Astrocyte (in vitro differentiated cells and primary cell): ENCODE results near the gene CACNA1C. TPM values are rescaled to one million over a fixed set of nuclear protein-coding genes. Genes with fewer than 3 reads are reported as not detected.

ENCODE experiments used
- DNase-seq: peaks from one replicate; pipeline ENCODE4 v3.0.0-alpha.2; 2010; ENCODE audit warnings: low read depth
- FAIRE-seq: peaks from 2 replicates; lab custom pipeline; 2011; peaks lifted over from hg19 to GRCh38; lab: Jason Lieb, UNC
- H2AFZ ChIP-seq: 2 replicates; pipeline ENCODE4 v1.6.0; 2012; ENCODE audit warnings: low read depth, low read length, inconsistent platforms
- H3K27ac ChIP-seq: 2 replicates; pipeline ENCODE4 v1.5.1; 2011; ENCODE audit warnings: low read depth, low read length, inconsistent platforms
- H3K27me3 ChIP-seq: 2 replicates; pipeline ENCODE4 v1.6.0; 2011; ENCODE audit warnings: low read length, inconsistent platforms; ENCODE audit not compliant: insufficient read depth
- H3K36me3 ChIP-seq: 2 replicates; pipeline ENCODE4 v1.5.1; 2011; ENCODE audit warnings: low read length, inconsistent platforms; ENCODE audit not compliant: insufficient read depth
- H3K4me1 ChIP-seq: 2 replicates; pipeline ENCODE4 v1.5.1; 2011; ENCODE audit warnings: low read length, inconsistent platforms; ENCODE audit not compliant: insufficient read depth
- H3K4me2 ChIP-seq: 2 replicates; pipeline ENCODE4 v1.6.0; 2012; ENCODE audit warnings: low read length, inconsistent platforms
- H3K4me3 ChIP-seq: 2 replicates; pipeline ENCODE4 v1.5.1; 2011; ENCODE audit warnings: low read depth, mild to moderate bottlenecking, low read length, inconsistent platforms; ENCODE audit not compliant: insufficient read depth
- H3K79me2 ChIP-seq: 2 replicates; pipeline ENCODE4 v1.6.0; 2012; ENCODE audit warnings: mild to moderate bottlenecking, low read length, inconsistent platforms; ENCODE audit not compliant: insufficient read depth
- H3K9ac ChIP-seq: 2 replicates; pipeline ENCODE4 v1.6.0; 2012; ENCODE audit warnings: mild to moderate bottlenecking, low read length, inconsistent platforms
- H3K9me3 ChIP-seq: 2 replicates; pipeline ENCODE4 v1.5.1; 2012; ENCODE audit warnings: low read depth, mild to moderate bottlenecking, low read length, inconsistent platforms; ENCODE audit not compliant: insufficient read depth
- H4K20me1 ChIP-seq: 2 replicates; pipeline ENCODE4 v1.6.0; 2012; ENCODE audit warnings: low read length, inconsistent platforms; ENCODE audit not compliant: insufficient read depth
- H3K27ac Mint-ChIP-seq: one replicate; pipeline ENCODE4 v1.8.0; 2021; ENCODE audit warnings: mild to moderate bottlenecking, mixed read lengths; ENCODE audit not compliant: unreplicated experiment
- H3K27me3 Mint-ChIP-seq: one replicate; pipeline ENCODE4 v1.8.0; 2021; ENCODE audit warnings: low read depth, mixed read lengths; ENCODE audit not compliant: unreplicated experiment
- H3K36me3 Mint-ChIP-seq: one replicate; pipeline ENCODE4 v1.8.0; 2021; ENCODE audit warnings: low read depth, mixed read lengths; ENCODE audit not compliant: unreplicated experiment
- H3K4me1 Mint-ChIP-seq: one replicate; pipeline ENCODE4 v1.8.0; 2021; ENCODE audit warnings: low read depth, mixed read lengths; ENCODE audit not compliant: unreplicated experiment
- H3K4me3 Mint-ChIP-seq: one replicate; pipeline ENCODE4 v1.8.0; 2021; ENCODE audit warnings: mild to moderate bottlenecking, moderate library complexity, mixed read lengths; ENCODE audit not compliant: unreplicated experiment
- H3K9me3 Mint-ChIP-seq: one replicate; pipeline ENCODE4 v1.8.0; 2021; ENCODE audit warnings: mild to moderate bottlenecking, mixed read lengths; ENCODE audit not compliant: unreplicated experiment
- EZH2 ChIP-seq: IDR thresholded peaks from 2 replicates; pipeline ENCODE4 v1.6.1; 2012; ENCODE audit warnings: mild to moderate bottlenecking, low read length, inconsistent platforms; ENCODE audit not compliant: insufficient read depth
- total RNA-seq: library from RNA; stranded (reverse); gene quantifications from 2 replicates; pipeline ENCODE4 v1.2.1, GENCODE V29; 2021
- TF ChIP-seq, protein P1 (sequence below): IDR thresholded peaks from 2 replicates; pipeline ENCODE4 v1.5.1; 2011; ENCODE audit warnings: low read depth, mild to moderate bottlenecking, inconsistent platforms, low read length, moderate library complexity; ENCODE audit not compliant: insufficient read depth

The CACNA1C gene
- total RNA-seq, 1 donor from 2014 or later: 2.1 TPM

DNA sequence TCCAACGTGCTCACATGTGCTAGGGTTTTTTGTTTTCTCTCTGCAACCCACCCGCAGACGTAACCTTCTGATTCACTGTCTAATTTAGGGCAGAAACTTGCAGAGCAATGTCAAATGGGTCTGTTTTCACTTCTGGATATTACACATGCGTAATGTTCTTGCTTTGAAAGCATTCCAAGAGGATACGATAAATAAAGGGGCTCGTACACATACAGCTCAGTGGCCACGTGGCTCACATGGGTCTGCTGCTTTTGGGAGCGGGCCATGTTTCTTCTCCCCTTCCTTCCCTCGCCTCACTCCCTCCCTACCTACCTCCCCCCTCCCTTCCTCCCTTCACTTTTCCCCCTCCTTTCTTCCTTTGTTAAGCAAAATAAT lies 23.4 kb downstream of the CACNA1C start:
- no peak for FAIRE-seq
- H3K27ac Mint-ChIP-seq: no peak overlapping the region

DNA sequence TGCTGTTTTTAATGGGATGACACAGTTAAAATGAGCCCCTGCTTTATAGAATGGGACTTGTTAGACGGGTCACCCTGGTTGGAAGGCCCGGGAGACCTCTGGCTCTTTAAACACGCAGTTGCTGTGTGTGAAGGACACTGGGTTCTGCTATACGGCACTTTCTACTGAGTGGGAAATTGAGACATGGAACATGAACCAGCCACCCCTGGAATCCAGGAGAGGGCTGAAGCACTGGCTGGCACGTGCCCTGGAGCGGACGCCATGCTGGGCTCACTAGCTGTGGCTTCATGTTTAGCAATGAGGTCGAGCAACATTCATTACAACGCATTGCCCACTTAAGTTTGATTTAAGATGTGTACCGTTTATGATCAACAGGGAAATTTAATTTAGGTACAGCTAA lies 23.9 kb downstream of the CACNA1C start:
- peaks cover 2% of the 10 kb centered on the region for H3K27me3 ChIP-seq
- H3K36me3 ChIP-seq: no peaks in the 10 kb centered on the region
- no peak overlapping the region for H3K4me3 ChIP-seq
- H3K4me2 ChIP-seq: no peak overlapping the region
- H2AFZ ChIP-seq: no peak overlapping the region
- H3K9ac ChIP-seq: no peak overlapping the region
- Mint-ChIP-seq H3K4me1 (peaks cover under 1% of the 10 kb centered on the region), H3K9me3 (peaks cover 17% of the 10 kb centered on the region), H3K4me3 (no peak overlapping the region), H3K27me3 (no peaks in the 10 kb centered on the region), H3K27ac (no peak overlapping the region), H3K36me3 (no peaks in the 10 kb centered on the region)
- TF ChIP-seq, protein P1, sequence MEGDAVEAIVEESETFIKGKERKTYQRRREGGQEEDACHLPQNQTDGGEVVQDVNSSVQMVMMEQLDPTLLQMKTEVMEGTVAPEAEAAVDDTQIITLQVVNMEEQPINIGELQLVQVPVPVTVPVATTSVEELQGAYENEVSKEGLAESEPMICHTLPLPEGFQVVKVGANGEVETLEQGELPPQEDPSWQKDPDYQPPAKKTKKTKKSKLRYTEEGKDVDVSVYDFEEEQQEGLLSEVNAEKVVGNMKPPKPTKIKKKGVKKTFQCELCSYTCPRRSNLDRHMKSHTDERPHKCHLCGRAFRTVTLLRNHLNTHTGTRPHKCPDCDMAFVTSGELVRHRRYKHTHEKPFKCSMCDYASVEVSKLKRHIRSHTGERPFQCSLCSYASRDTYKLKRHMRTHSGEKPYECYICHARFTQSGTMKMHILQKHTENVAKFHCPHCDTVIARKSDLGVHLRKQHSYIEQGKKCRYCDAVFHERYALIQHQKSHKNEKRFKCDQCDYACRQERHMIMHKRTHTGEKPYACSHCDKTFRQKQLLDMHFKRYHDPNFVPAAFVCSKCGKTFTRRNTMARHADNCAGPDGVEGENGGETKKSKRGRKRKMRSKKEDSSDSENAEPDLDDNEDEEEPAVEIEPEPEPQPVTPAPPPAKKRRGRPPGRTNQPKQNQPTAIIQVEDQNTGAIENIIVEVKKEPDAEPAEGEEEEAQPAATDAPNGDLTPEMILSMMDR: no peak
- TF ChIP-seq EZH2: no peak
- no peaks in the 10 kb centered on the region for H4K20me1 ChIP-seq
- H3K27ac ChIP-seq: no peak overlapping the region
- H3K9me3 ChIP-seq: peaks cover 2% of the 10 kb centered on the region
- no peaks in the 10 kb centered on the region for H3K4me1 ChIP-seq
- FAIRE-seq (no peak), DNase-seq (no peak)
- H3K79me2 ChIP-seq: no peaks in the 10 kb centered on the region

More for the DNA sequence above, 23.4 kb downstream of the CACNA1C start:
- no peak overlapping the region for H3K4me3 ChIP-seq
- DNase-seq: no peak
- TF ChIP-seq EZH2: no peak
- TF ChIP-seq, protein P1: no peak
- no peaks in the 10 kb centered on the region for H3K79me2 ChIP-seq
- no peaks in the 10 kb centered on the region for H3K4me1 ChIP-seq
- Mint-ChIP-seq H3K4me3 (no peak overlapping the region), H3K27me3 (no peaks in the 10 kb centered on the region), H3K9me3 (peaks cover 22% of the 10 kb centered on the region), H3K4me1 (no peaks in the 10 kb centered on the region), H3K36me3 (no peaks in the 10 kb centered on the region)
- no peaks in the 10 kb centered on the region for H3K36me3 ChIP-seq
- H3K4me2 ChIP-seq: peak overlapping the region; percentile 2
- peaks cover 2% of the 10 kb centered on the region for H3K9me3 ChIP-seq
- H3K27ac ChIP-seq: no peak overlapping the region
- peaks cover 2% of the 10 kb centered on the region for H3K27me3 ChIP-seq
- no peak overlapping the region for H2AFZ ChIP-seq
- H3K9ac ChIP-seq: no peak overlapping the region
- no peaks in the 10 kb centered on the region for H4K20me1 ChIP-seq

DNA sequence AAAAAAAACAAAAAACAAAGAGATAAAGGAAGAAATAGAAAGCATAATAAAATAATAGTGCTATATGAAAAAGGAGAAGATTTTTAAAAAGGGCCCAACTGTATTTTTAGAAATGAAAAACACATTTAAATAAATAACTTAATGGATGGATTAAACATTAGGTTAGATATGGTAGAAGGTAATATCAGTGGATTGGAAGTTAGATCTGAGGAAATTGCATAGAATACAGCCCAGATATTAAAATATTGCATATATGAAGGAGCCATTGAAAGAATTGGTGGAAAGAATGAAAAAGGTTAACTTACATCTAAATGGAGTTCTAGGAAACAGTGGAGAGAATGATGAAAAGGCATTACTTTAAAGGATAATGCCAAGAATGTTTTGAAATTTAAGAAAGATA lies 27.8 kb downstream of the CACNA1C start:
- TF ChIP-seq EZH2: no peak
- TF ChIP-seq, protein P1: no peak
- Histone ChIP-seq H3K79me2 (no peaks in the 10 kb centered on the region), H3K9ac (no peak overlapping the region), H3K9me3 (peaks cover 2% of the 10 kb centered on the region), H3K36me3 (no peaks in the 10 kb centered on the region), H3K27ac (no peak overlapping the region), H3K4me3 (no peak overlapping the region), H4K20me1 (peaks cover 5% of the 10 kb centered on the region), H3K4me2 (no peak overlapping the region), H2AFZ (no peak overlapping the region), H3K4me1 (peaks cover 3% of the 10 kb centered on the region), H3K27me3 (no peaks in the 10 kb centered on the region)
- H3K4me3 Mint-ChIP-seq: no peak overlapping the region
- FAIRE-seq: no peak
- peaks cover 17% of the 10 kb centered on the region for H3K9me3 Mint-ChIP-seq
- H3K27ac Mint-ChIP-seq: no peak overlapping the region
- no peaks in the 10 kb centered on the region for H3K27me3 Mint-ChIP-seq
- peaks cover 28% of the 10 kb centered on the region for H3K4me1 Mint-ChIP-seq
- DNase-seq: no peak
- H3K36me3 Mint-ChIP-seq: no peaks in the 10 kb centered on the region
